Prostate gland (tissue), 2 donors: ENCODE data around the gene DMD.

Source experiments
- CTCF ChIP-seq, 4 experiments: fragments of 200-600 bp in 2 of 4; fragments of 450-650 bp in 2 of 4; sonication (generic) in 2 of 4; IDR thresholded peaks; 1 replicate in 3 of 4; 2 replicates in 1 of 4; pipeline ENCODE4 v1.5.1; 2016 to 2019; ENCODE audit warnings: antibody characterized with exemption in 4 of 4, mild to moderate bottlenecking in 2 of 4, moderate library complexity in 2 of 4
- POLR2A ChIP-seq: fragments of 450-650 bp; IDR thresholded peaks from one replicate; pipeline ENCODE4 v1.6.1; 2016; ENCODE audit warnings: antibody characterized with exemption, mild to moderate bottlenecking
- POLR2AphosphoS5 ChIP-seq: sonication (generic); formaldehyde crosslinking; IDR thresholded peaks from one replicate; pipeline ENCODE4 v1.6.1; 2017; ENCODE audit warnings: antibody characterized with exemption

GRCh38 chrX:31449965-31450364 is 1761.4 kb downstream of the DMD start:
- TF ChIP-seq CTCF (IDR thresholded peaks at IDR 0.05) (no peak), POLR2A (no peak), POLR2AphosphoS5 (no peak)
